ENCODE results near the gene EEIG1. TPM values are rescaled to one million over a fixed set of nuclear protein-coding genes. Genes with fewer than 3 reads are reported as not detected.

Gene EEIG1
- total and polyA plus RNA-seq, 9 of the 15 experiments (the other 6 are each of a cell fraction or from before 2014, with no cell fraction given) = 0.17 to 16.7 (median 3.6) TPM

DNA sequence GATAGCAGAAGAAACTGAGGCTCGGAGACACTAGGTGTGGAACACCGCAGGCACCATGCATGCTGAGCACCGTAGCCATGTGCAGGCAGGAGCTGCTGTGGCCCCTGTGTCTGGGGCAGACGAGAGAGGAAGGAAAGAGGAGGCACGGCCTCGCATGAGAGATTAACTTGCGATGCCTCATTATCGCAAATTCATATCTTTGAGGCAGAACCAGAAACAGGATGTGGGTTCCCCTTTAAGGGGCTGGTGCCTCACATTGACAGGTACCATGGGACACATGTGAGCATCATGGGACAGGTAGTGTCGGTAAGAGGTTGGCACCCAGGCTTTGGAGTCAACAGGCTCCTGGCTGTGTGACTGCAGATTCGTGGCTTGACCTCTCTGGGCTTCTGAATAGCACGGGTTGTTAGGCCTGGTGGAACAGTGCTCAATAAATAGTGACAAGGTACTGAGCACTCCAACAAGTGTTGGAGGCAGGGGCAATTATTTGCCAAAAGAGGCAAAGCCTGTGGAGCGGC is 45.5 kb upstream of the EEIG1 start:
- DNase-seq (ENCODE audit: extremely low read depth in 1 of 4, low spot score in 3 of 4) (no peak), ATAC-seq (no peak), FAIRE-seq (no peak)
- POLR2A ChIA-PET = interaction anchor here (0.9 to 1.4 kb wide), 2 partner anchors 8 to 10 kb away, joined by 3 to 7 read pairs; no protein-coding TSS in a partner anchor
- no peaks in the 10 kb centered on the region for H3K27me3 ChIP-seq (ENCODE audit: control insufficient read depth in 2 of 2, insufficient read depth in 2 of 2, low read length in 2 of 2)
- H3K9ac ChIP-seq (ENCODE audit: insufficient read depth in 1 of 2, low read depth in 2 of 2, low read length in 2 of 2) = peak overlapping the region in 1 of 2 experiments; percentile 78; a peak in 1 of 4 replicates
- CTCF ChIA-PET (ENCODE audit: low intra/inter-chr PET ratio) = no interaction called here
- H3K4me2 ChIP-seq (ENCODE audit: insufficient read depth, low read length) = no peak overlapping the region
- no TSS peak for BruUV-seq (replicated peaks)
- TF ChIP-seq HDAC2 (IDR thresholded peaks at IDR 0.05) (peak; percentile 41; the same call in 1 of the 2 replicates), BCOR (IDR thresholded peaks at IDR 0.05) (peak; percentile 87), RBM25 (IDR thresholded peaks at IDR 0.05; ENCODE audit: low read depth, low read length, severe bottlenecking) (peak; percentile 67), GABPB1 (CRISPR knock-in tag; IDR thresholded peaks at IDR 0.05) (no peak), FOXP1 (CRISPR knock-in tag; IDR thresholded peaks at IDR 0.05) (no peak), ZNF444 (CRISPR knock-in tag; IDR thresholded peaks at IDR 0.05) (no peak), KDM1A (IDR thresholded peaks at IDR 0.05) (peak; percentile 58 to 78; a peak in 3 of 4 replicates), ASH1L (IDR thresholded peaks at IDR 0.05; ENCODE audit: borderline replicate concordance, low read depth, partially characterized antibody) (no peak), BRCA1 (IDR thresholded peaks at IDR 0.05) (no peak), BRCA1 (CRISPR knock-in tag; IDR thresholded peaks at IDR 0.05) (no peak), ZFP36 (IDR thresholded peaks at IDR 0.05; ENCODE audit: low read depth, low read length, partially characterized antibody) (peak; percentile 86)
- H3K9me3 ChIP-seq (replicated peaks; ENCODE audit: control insufficient read depth, insufficient read depth, low read depth, low read length) = no peaks in the 10 kb centered on the region
- no peaks in the 10 kb centered on the region for H4K20me1 ChIP-seq (replicated peaks; ENCODE audit: control insufficient read depth, insufficient read depth, low read length)
- H2AFZ ChIP-seq (ENCODE audit: low read depth, low read length) = no peak overlapping the region
- 50% methylated on average over 12 of the region's 12 CpGs for WGBS (ENCODE audit: insufficient coverage, low coverage, missing lambda C conversion rate)
- H3K36me3 ChIP-seq (ENCODE audit: control insufficient read depth, insufficient read depth, low read length) = no peaks in the 10 kb centered on the region
- no peaks in the 10 kb centered on the region for H3K79me2 ChIP-seq (ENCODE audit: control insufficient read depth, insufficient read depth, low read length)
- H3K4me1 ChIP-seq (replicated peaks in 1 of 2; ENCODE audit: control insufficient read depth in 2 of 2, insufficient read depth in 2 of 2, low read length in 2 of 2) = peaks cover 13 to 18% of the 10 kb centered on the region in 2 experiments
- intact Hi-C loops (cut with micrococcal nuclease) (no loop called here), in situ Hi-C loops (cut with MboI) (no loop called here)
- no peak overlapping the region for H3K4me3 ChIP-seq
- no peak overlapping the region for H3K27ac ChIP-seq (ENCODE audit: extremely low read depth, low read depth, low read length)
- H3K9me1 ChIP-seq (ENCODE audit: control insufficient read depth, insufficient read depth, low read length) = no peaks in the 10 kb centered on the region

Measured in K562 (cell line).